ENCODE results near the gene EFNA2. TPM values are rescaled to one million over a fixed set of nuclear protein-coding genes. Genes with fewer than 3 reads are reported as not detected.
"Not testable (repeated sequence)": the region's sequence is repeated elsewhere in the genome, so short reads cannot be mapped to it uniquely, and the experiment has no call there.

The EFNA2 gene
- polyA plus RNA-seq, 3 donors: not detected

DNA sequence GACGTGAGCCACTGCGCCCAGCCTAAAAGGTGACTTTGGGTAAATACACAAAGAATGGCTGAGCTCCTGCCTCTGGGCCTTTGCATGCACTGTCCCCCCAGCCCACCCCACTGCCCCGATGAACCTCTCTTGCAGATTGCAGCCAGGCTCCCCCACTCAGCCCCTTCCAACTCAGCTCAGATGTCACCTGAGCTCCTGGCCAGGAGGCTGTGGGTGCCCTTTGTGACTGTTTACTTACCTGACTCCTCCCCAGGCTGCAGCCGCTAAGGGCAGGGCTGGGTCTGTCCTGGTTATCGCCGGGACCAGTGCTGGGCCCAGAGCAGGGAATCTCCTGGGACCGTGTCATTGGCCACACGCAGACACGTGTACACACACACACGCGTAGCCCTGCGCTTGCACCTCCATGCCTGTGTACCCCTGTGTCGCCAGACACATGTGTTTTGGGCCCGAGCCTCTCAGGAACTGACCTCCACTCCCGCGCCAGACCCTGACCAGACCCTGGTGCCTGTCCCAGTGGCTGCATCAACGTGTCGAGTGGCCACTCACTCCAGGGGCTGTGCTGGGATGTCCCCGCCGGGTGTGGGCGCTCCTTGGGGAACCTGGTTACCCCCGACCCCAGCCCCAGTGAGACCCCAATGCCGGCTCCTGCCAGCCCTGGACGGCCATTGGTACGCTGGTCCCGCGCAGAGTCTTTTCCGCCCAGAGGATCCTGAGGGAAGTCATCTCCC, 18.7 kb downstream of the EFNA2 start:
- Mint-ChIP-seq H3K27ac (peak overlapping the region in 1 of 7 donors; percentile 7), H3K27me3 (ENCODE audit: low read depth in 3 of 3) (peaks cover 0 to 4% (median 2%) of the 10 kb centered on the region in 3 donors), H3K9me3 (peaks cover 0 to 1% (median 0%) of the 10 kb centered on the region in 7 donors), H3K36me3 (no peaks in the 10 kb centered on the region), H3K4me1 (no peaks in the 10 kb centered on the region), H3K4me3 (no peak overlapping the region)
- no peak overlapping the region for H3K4me3 ChIP-seq (replicated peaks in 1 of 3; ENCODE audit: low read depth in 2 of 3, low read length in 3 of 3)
- no peak overlapping the region for H3K9ac ChIP-seq (ENCODE audit: insufficient read depth, low read length, poor library complexity, severe bottlenecking)
- no peak overlapping the region for H2AFZ ChIP-seq (ENCODE audit: insufficient read depth, low read depth, low read length, poor library complexity, severe bottlenecking)
- H3K9me3 ChIP-seq (replicated peaks in 1 of 2; ENCODE audit: control insufficient read depth in 1 of 2, insufficient read depth in 1 of 2, low read length in 2 of 2): no peaks in the 10 kb centered on the region
- 96% methylated on average over 28 of the region's 28 CpGs for WGBS (ENCODE audit: insufficient coverage)
- DNase-seq: no peak
- no peaks in the 10 kb centered on the region for H3K4me1 ChIP-seq (ENCODE audit: control insufficient read depth in 1 of 2, insufficient read depth in 2 of 2, low read length in 2 of 2)
- TF ChIP-seq, protein P1, sequence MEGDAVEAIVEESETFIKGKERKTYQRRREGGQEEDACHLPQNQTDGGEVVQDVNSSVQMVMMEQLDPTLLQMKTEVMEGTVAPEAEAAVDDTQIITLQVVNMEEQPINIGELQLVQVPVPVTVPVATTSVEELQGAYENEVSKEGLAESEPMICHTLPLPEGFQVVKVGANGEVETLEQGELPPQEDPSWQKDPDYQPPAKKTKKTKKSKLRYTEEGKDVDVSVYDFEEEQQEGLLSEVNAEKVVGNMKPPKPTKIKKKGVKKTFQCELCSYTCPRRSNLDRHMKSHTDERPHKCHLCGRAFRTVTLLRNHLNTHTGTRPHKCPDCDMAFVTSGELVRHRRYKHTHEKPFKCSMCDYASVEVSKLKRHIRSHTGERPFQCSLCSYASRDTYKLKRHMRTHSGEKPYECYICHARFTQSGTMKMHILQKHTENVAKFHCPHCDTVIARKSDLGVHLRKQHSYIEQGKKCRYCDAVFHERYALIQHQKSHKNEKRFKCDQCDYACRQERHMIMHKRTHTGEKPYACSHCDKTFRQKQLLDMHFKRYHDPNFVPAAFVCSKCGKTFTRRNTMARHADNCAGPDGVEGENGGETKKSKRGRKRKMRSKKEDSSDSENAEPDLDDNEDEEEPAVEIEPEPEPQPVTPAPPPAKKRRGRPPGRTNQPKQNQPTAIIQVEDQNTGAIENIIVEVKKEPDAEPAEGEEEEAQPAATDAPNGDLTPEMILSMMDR (IDR thresholded peaks at IDR 0.05): no peak
- H3K27ac ChIP-seq (ENCODE audit: low read depth in 1 of 2, low read length in 2 of 2): no peak overlapping the region
- no peak overlapping the region for H3K4me2 ChIP-seq (replicated peaks; ENCODE audit: extremely low read depth, low read length, poor library complexity, severe bottlenecking)
- intact Hi-C loops (cut with micrococcal nuclease): no loop called here
- no peaks in the 10 kb centered on the region for H3K79me2 ChIP-seq (ENCODE audit: insufficient read depth, low read length)
- no peaks in the 10 kb centered on the region for H4K20me1 ChIP-seq (ENCODE audit: insufficient read depth, low read length)
- H3K27me3 ChIP-seq (ENCODE audit: control insufficient read depth in 2 of 2, insufficient read depth in 2 of 2, low read length in 2 of 2): no peaks in the 10 kb centered on the region
- no peaks in the 10 kb centered on the region for H3K36me3 ChIP-seq (replicated peaks in 1 of 2; ENCODE audit: control insufficient read depth in 1 of 2, insufficient read depth in 2 of 2, low read length in 2 of 2)

DNA sequence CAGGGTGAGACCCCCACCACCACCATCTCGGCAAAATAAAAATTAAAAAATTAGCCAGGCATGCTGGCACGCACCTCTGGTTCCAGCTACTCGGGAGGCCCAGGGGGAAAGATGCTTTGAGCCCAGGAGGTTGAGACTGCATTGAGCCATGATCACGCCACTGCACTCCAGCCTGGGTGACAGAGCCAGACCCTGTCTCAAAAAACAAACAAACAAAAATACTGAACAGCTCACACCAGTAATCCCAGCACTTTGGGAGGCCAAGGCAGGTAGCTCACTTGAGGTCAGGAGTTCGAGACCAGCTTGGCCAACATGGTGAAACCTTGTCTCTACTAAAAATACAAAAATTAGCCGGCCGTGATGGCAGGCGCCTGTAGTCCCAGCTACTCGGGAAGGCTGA, 19.7 kb downstream of the EFNA2 start:
- H3K27ac ChIP-seq (ENCODE audit: low read depth in 1 of 2, low read length in 2 of 2); H3K9me3 Mint-ChIP-seq; H3K79me2 ChIP-seq (ENCODE audit: insufficient read depth, low read length); H3K4me1 Mint-ChIP-seq; H3K27me3 Mint-ChIP-seq (ENCODE audit: low read depth in 3 of 3); H3K36me3 Mint-ChIP-seq; H3K4me3 Mint-ChIP-seq; DNase-seq; H4K20me1 ChIP-seq (ENCODE audit: insufficient read depth, low read length); H3K4me3 ChIP-seq (replicated peaks in 1 of 3; ENCODE audit: low read depth in 2 of 3, low read length in 3 of 3); H3K4me2 ChIP-seq (replicated peaks; ENCODE audit: extremely low read depth, low read length, poor library complexity, severe bottlenecking); H3K9me3 ChIP-seq (replicated peaks in 1 of 2; ENCODE audit: control insufficient read depth in 1 of 2, insufficient read depth in 1 of 2, low read length in 2 of 2); H3K36me3 ChIP-seq (replicated peaks in 1 of 2; ENCODE audit: control insufficient read depth in 1 of 2, insufficient read depth in 2 of 2, low read length in 2 of 2); H3K4me1 ChIP-seq (ENCODE audit: control insufficient read depth in 1 of 2, insufficient read depth in 2 of 2, low read length in 2 of 2); H2AFZ ChIP-seq (ENCODE audit: insufficient read depth, low read depth, low read length, poor library complexity, severe bottlenecking); H3K27me3 ChIP-seq (ENCODE audit: control insufficient read depth in 2 of 2, insufficient read depth in 2 of 2, low read length in 2 of 2); intact Hi-C loops (cut with micrococcal nuclease); H3K9ac ChIP-seq (ENCODE audit: insufficient read depth, low read length, poor library complexity, severe bottlenecking): not testable (repeated sequence)
- H3K27ac Mint-ChIP-seq: peak overlapping the region in 1 of 7 donors; percentile 6
- 94% methylated on average over 3 of the region's 9 CpGs for WGBS (ENCODE audit: insufficient coverage)

Measured in CD14-positive monocyte (primary cell).